Thyroid gland (tissue), 4 donors: ENCODE results near the gene SALL1.

Source experiments
- CTCF ChIP-seq, 6 experiments: fragments of 200-600 bp in 3 of 6; fragments of 450-650 bp in 3 of 6; sonication (generic) in 3 of 6; IDR thresholded peaks; one replicate each; pipeline ENCODE4 v1.5.1; 2016 to 2019; ENCODE audit warnings: antibody characterized with exemption in 6 of 6, mild to moderate bottlenecking in 2 of 6, inconsistent platforms in 1 of 6, moderate library complexity in 1 of 6
- POLR2A ChIP-seq, 2 donors: fragments of 450-650 bp; IDR thresholded peaks; one replicate each; pipeline ENCODE4 v1.6.1; 2017; ENCODE audit warnings: antibody characterized with exemption in 2 of 2, mild to moderate bottlenecking in 2 of 2, moderate library complexity in 1 of 2

DNA sequence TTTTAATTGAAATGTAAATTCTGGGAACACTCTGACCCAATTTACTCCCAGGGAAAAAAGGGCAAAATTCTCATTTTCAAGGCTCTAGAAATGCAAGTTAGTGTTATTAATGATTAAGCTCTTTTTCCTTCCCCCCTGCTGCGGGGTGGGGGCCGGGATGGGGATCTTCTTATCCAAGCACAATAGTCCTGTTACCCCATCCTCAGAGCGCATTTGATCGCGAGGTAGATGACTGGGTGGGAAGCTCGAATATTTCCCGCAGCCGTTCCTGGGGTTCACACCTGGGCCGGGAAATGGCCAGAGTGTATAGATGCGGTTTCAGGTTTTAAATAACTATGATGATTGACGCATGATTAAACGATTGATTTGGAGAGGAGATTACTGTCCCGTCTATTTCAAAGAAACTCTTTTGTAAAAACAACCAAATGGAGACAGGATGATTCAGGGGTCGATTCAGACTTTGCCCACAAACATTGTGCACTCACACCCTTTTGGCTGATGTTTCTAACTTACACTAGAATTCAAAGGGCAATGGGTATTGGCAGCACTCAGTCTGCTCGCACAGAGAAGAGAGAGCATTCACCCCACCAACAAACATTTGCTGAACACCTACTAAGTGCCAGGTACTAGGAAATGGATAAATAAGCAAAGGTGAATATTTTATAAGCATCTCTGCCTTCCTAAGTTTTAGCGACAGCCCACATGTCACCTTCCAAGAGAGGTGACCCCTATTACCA, 55.0 kb downstream of the SALL1 start:
- no peak for TF ChIP-seq CTCF (IDR thresholded peaks at IDR 0.05)
- TF ChIP-seq POLR2A (IDR thresholded peaks at IDR 0.05) = no peak
